GM13977 (cell line): ENCODE data around the gene NOS1AP.

Experiments used
- DNase-seq: peaks from one replicate; pipeline ENCODE4 v3.0.0; 2012; ENCODE audit warnings: low spot score
- in situ Hi-C: fragments of 300-500 bp; cut with MboI; formaldehyde crosslinking; loops from one replicate; pipeline ENCODE4 v1.12.0; 2022; ENCODE audit warnings: low sequenced_read_pairs, low pct_unique_long_range_greater_than_20kb, mixed read lengths, inconsistent platforms; ENCODE audit not compliant: unreplicated experiment
- TF ChIP-seq, protein P1 (sequence below): IDR thresholded peaks from 2 replicates; pipeline ENCODE4 v1.5.1; 2012; ENCODE audit warnings: mild to moderate bottlenecking, control low read depth; ENCODE audit not compliant: insufficient read depth; ENCODE audit errors: extremely low read depth, missing control alignments

NOS1AP gene

DNA sequence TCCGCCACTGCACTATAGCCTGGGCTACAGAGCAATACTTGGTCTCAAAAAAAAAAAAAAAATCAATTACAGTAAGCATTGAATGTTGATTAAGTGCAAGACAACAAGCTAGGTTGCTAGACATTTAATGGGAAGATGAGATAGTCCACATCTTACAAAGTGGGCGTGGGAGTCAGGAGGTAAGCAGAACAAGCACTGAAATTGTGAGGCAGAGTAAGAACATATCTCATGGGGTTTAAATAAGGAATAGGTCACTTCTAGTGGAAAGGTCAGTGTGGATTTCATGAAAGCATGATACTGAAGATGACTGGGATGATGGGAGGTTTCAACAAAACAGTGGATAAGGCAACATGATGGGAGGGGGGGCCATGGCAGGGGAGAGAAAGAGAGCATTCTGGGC is 44.0 kb upstream of the NOS1AP start:
- TF ChIP-seq, protein P1, sequence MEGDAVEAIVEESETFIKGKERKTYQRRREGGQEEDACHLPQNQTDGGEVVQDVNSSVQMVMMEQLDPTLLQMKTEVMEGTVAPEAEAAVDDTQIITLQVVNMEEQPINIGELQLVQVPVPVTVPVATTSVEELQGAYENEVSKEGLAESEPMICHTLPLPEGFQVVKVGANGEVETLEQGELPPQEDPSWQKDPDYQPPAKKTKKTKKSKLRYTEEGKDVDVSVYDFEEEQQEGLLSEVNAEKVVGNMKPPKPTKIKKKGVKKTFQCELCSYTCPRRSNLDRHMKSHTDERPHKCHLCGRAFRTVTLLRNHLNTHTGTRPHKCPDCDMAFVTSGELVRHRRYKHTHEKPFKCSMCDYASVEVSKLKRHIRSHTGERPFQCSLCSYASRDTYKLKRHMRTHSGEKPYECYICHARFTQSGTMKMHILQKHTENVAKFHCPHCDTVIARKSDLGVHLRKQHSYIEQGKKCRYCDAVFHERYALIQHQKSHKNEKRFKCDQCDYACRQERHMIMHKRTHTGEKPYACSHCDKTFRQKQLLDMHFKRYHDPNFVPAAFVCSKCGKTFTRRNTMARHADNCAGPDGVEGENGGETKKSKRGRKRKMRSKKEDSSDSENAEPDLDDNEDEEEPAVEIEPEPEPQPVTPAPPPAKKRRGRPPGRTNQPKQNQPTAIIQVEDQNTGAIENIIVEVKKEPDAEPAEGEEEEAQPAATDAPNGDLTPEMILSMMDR = no peak

DNA sequence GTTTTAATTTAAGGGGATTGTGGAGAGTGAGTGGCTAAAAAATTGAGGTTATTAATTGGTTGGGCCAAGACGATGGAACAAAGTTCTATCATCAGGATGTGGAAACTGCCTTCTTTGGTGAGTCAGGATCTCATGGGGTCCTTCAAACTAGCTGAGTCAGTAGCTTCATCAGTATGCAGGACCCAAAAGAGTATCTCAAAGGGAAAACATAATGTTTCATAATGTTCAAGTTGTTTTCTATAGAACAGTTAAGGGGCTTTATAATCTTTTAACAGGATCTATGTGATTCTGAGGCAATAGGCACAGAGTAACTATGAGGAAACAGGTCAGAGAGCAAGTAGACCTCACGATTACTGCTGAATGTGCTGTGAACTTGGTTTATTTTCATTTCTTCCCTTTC is 42.6 kb upstream of the NOS1AP start:
- in situ Hi-C loops = loop anchor here (10.0 kb wide), 1 partner anchor 242 kb away; no protein-coding TSS in a partner anchor
- TF ChIP-seq, protein P1 = no peak
- DNase-seq = no peak

More for the DNA sequence above, 44.0 kb upstream of the NOS1AP start:
- DNase-seq = no peak
- in situ Hi-C loops = loop anchor here (10.0 kb wide), 1 partner anchor 241 kb away; no protein-coding TSS in a partner anchor

DNA sequence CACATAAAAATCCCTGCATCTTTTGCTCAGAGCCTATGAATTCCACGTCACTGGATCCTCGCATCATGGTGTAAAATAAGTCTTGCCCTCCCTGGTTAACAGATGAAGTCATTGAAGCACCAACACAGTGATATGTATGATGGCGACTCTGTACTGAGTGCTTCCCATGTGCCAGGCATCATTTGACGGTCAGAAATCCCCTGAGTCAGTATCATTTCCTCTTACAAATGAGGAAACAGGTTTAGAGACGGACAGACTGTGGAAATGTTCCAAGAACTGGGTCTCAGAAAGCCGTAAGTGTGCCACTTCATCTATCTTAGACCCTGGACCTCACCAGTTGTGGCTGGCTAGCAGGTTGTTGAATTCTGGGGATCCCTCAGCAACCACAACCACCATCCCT is 40.8 kb upstream of the NOS1AP start:
- no peak for DNase-seq
- TF ChIP-seq, protein P1 = no peak
- in situ Hi-C loops = loop anchor here (10.0 kb wide), 1 partner anchor 244 kb away; no protein-coding TSS in a partner anchor

DNA sequence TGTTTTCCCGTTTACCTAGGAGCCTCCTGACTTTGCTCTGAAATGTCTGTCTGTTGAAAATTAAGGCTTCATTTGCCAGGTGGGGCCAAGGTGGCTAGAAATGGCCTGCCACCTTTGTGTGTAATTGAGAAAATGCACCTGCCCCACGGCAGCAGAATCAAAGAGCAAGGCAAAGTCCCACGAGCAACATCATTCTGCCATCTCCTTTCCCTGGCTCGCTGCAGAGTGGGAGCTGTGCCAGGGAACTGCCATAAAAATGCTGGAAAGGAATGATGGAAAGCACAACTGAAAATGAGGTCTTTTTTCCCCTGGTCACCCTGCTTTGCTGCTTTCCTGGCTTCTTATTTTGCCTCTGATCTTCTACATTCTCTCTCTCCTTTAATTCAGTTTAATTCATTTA is 40.3 kb upstream of the NOS1AP start:
- in situ Hi-C loops = loop anchor here (10.0 kb wide), 1 partner anchor 244 kb away; no protein-coding TSS in a partner anchor
- no peak for DNase-seq
- TF ChIP-seq, protein P1 = no peak

DNA sequence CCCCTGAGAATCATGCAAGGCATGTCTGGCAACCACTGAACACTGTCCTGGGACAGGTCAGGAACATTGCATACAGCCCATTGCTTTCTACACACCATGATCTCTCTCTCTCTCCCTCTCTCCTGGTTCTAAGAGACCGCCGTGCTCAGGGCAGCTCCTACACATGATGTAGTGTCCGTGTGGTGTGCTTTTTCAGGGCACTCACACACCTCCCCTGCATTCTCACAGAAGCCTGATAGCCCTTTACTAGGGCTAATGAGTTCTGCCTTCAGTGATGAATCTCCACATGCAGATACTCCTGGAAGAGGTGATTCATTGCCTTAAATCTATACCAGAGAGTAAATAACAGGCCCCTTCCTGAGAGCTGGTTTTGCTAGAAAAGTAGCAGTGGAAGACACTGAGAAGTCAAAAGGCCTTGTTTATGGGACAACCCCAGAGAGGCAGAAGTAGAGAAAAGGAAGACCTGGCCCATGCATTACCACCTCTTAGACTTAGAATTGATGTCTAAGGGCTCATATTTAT is 38.7 kb upstream of the NOS1AP start:
- no peak for DNase-seq
- in situ Hi-C loops = no loop called here
- TF ChIP-seq, protein P1 = no peak

DNA sequence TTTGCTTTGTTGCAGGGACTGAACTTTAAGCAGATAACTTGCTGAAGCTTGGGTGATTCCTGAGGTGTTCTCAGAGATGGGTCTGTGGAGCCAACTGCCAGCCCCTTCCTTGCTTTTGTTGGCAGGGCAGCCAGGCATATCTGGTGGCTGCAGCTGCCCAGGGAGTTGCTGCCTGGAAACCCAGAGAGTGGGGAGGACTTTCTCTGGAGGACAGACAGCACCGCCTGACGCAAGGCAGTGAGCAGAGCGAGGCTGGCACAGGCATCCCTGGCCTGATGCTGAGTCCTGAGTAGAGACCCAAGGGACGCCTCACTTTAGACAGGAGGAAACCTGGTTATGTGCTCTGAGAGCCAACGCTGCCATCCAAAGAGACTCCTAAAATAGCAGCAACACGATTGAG is 36.1 kb upstream of the NOS1AP start:
- in situ Hi-C loops = no loop called here
- DNase-seq = no peak
- TF ChIP-seq, protein P1 = no peak
